NK-92 (cell line): Measurements from ENCODE around the gene DKK2.
"Not testable (repeated sequence)": the region's sequence is repeated elsewhere in the genome, so short reads cannot be mapped to it uniquely, and the experiment has no call there.

Experiments used
- DNase-seq: peaks from one replicate; lab custom pipeline; 2025; ENCODE audit not compliant: unreplicated experiment; lab: John Stamatoyannopoulos, UW

The DKK2 gene

DNA sequence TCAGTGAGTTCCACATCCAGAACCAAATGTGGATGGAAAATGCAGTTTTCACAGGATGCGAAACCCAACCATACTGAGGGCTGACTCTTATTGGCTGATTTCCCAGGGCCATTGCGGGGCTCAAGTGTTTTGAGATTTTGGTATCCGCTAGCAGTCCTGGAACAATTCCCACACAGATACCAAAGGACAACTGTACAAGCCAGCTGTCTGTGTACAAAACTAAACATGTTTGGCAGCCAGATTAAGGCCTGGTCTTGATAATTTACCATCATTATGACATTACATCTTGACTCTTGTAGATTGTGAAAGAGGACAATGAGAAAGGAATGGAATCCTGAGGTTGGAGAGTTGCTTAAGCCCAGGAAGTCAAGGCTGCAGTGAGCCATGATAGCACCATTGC, 121.9 kb downstream of the DKK2 start:
- no peak for DNase-seq

DNA sequence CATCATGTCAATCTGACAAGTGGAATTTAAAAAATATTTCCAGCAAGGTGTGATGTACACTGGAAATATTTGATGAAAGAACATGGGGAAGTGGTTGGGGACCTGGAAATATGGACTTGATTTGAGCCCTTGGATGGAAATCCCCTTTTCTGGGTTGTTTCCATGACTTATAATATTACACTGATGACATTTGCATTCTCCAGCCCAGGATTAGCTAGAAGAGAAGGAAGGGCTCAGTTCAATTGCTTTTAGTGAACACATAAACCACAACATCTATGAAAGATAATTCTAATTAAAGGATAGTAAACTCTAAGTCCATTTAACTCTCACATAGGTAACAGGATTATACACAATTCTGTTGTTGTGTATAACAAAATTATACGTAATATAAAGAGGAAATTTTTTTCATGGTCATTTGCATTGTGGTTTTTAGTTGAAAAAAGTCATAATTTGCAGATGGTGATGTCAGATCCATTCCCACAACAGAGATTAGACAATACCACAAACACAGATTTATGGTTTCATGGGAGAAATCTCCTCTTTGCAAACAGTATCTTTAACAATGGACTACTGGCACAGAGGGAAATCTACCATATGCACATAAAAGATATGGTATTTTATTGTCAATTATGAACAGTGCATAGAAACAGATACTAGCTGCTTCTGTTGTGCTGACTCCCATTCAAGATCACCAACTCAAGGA, 126.5 kb downstream of the DKK2 start:
- no peak for DNase-seq

GRCh38 chr4:106908049-106908448, 128.1 kb downstream of the DKK2 start:
- DNase-seq, result not testable (repeated sequence)

- no peak for DNase-seq
These were observed 128.9 kb downstream of the DKK2 start for GRCh38 chr4:106907216-106907615.

GRCh38 chr4:106906728-106907127, 129.4 kb downstream of the DKK2 start:
- no peak for DNase-seq

- no peak for DNase-seq
These were observed 137.4 kb downstream of the DKK2 start for GRCh38 chr4:106898621-106899230.

- no peak for DNase-seq
These were observed 142.2 kb downstream of the DKK2 start for GRCh38 chr4:106893903-106894302.

DNA sequence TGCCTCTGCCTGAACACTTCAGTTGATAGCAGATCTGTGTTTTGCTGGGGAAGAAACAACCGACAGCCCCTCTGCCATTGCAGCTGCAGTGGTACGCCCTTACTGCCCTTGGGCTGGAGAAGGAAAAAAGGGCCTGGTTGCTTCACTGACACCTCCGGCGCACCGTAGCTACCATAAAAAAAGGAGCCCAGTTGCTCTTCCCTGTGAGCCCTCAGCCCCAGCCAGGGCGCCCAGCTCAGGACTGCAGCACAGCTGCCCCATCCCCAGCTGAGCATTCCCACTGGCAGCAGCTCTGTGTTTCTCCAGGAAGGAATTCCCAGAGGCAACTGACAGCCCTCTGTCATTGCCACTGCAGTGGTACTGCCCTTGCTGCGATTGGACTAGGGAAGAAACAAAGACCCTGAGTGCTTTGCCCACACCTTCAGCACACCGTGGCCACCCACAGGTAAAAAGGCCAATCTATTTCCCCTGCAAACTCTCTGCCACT, 142.7 kb downstream of the DKK2 start:
- DNase-seq, result no peak

DNA sequence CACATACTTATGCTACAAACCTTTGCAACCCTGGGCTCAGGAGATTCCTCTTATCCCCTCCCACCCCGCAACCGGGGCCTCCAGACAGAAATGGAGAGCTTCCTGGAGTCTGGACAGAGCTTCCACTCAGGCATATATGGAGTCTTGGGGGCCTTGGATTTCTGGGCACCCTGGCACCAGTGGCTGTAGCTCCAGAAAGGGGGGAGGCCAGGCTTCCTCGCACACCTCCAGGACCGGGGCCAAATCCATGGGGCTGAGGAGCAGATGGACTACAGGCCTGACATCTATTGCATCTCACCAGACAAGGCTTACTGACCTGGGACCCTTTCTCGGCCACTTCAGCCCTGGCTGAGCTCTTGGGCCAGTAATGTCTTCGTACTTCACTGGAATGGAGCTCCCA, 143.3 kb downstream of the DKK2 start:
- DNase-seq, result no peak

GRCh38 chr4:106875340-106875739, 160.8 kb downstream of the DKK2 start:
- no peak for DNase-seq
